HG03575 (cell line): ENCODE results near the gene ASXL2.

ENCODE experiments used
- ATAC-seq: cut with Tn5 transposase; IDR thresholded peaks from one replicate; pipeline ENCODE4 v1.9.1; 2021; ENCODE audit not compliant: unreplicated experiment, insufficient number of reproducible peaks, low FRiP score; ENCODE audit errors: extremely low read depth

Gene ASXL2

GRCh38 chr2:25816249-25816648, 62.0 kb downstream of the ASXL2 start:
- ATAC-seq, result no peak

- ATAC-seq, result no peak
Measured at GRCh38 chr2:25814681-25815080, 63.6 kb downstream of the ASXL2 start.

GRCh38 chr2:25810428-25810827, 67.9 kb downstream of the ASXL2 start:
- ATAC-seq, result no peak

- no peak for ATAC-seq
Measured at GRCh38 chr2:25809646-25810045, 68.6 kb downstream of the ASXL2 start.

- ATAC-seq, result no peak
Measured at GRCh38 chr2:25808006-25808383, 70.3 kb downstream of the ASXL2 start.

GRCh38 chr2:25806941-25807340, 71.3 kb downstream of the ASXL2 start:
- no peak for ATAC-seq

- no peak for ATAC-seq
Measured at GRCh38 chr2:25805987-25806386, 72.3 kb downstream of the ASXL2 start.

GRCh38 chr2:25804338-25804737, 73.9 kb downstream of the ASXL2 start:
- no peak for ATAC-seq

- ATAC-seq, result no peak
Measured at GRCh38 chr2:25799301-25799700, 79.0 kb downstream of the ASXL2 start.

- no peak for ATAC-seq
Measured at GRCh38 chr2:25797620-25798488, 80.4 kb downstream of the ASXL2 start.

GRCh38 chr2:25794544-25795276, 83.6 kb downstream of the ASXL2 start:
- ATAC-seq, result no peak

- no peak for ATAC-seq
Measured at GRCh38 chr2:25790074-25790790, 88.1 kb downstream of the ASXL2 start.

- no peak for ATAC-seq
Measured at GRCh38 chr2:25788457-25788856, 89.8 kb downstream of the ASXL2 start.

GRCh38 chr2:25787020-25787419, 91.3 kb downstream of the ASXL2 start:
- no peak for ATAC-seq

- no peak for ATAC-seq
Measured at GRCh38 chr2:25784404-25784803, 93.9 kb downstream of the ASXL2 start.

- ATAC-seq, result no peak
Measured at GRCh38 chr2:25777077-25777476, 101.2 kb downstream of the ASXL2 start.

GRCh38 chr2:25772078-25772477, 106.2 kb downstream of the ASXL2 start:
- no peak for ATAC-seq

GRCh38 chr2:25763575-25763974, 114.7 kb downstream of the ASXL2 start:
- ATAC-seq, result no peak

- no peak for ATAC-seq
Measured at GRCh38 chr2:25760297-25760696, 118.0 kb downstream of the ASXL2 start.

- no peak for ATAC-seq
Measured at GRCh38 chr2:25758348-25758747, 119.9 kb downstream of the ASXL2 start.
